Central memory CD8-positive, alpha-beta T cell (primary cell): ENCODE data around the gene GBGT1.
"Not testable (repeated sequence)": the region's sequence is repeated elsewhere in the genome, so short reads cannot be mapped to it uniquely, and the experiment has no call there.

Experiments
- ATAC-seq: fragments of 150-1000 bp; cut with Tn5 transposase; replicated peaks from 2 replicates; pipeline ENCODE4 v1.10.0; 2022; ENCODE audit warnings: mild to moderate bottlenecking, moderate FRiP score, moderate number of reproducible peaks; ENCODE audit not compliant: poor library complexity, severe bottlenecking; ENCODE audit errors: extremely low read depth
- DNase-seq, 2 donors: peaks; one replicate each; pipeline ENCODE4 v3.0.0; 2021; ENCODE audit warnings: low spot score in 2 of 2
- H3K27ac Mint-ChIP-seq: one replicate; pipeline ENCODE4 v1.8.0; 2022; ENCODE audit warnings: low read depth, mild to moderate bottlenecking, moderate library complexity, mixed read lengths
- H3K27me3 Mint-ChIP-seq: one replicate; pipeline ENCODE4 v1.8.0; 2022; ENCODE audit warnings: mixed read lengths
- H3K36me3 Mint-ChIP-seq: one replicate; pipeline ENCODE4 v1.8.0; 2022; ENCODE audit warnings: mild to moderate bottlenecking, moderate library complexity, mixed read lengths; ENCODE audit not compliant: insufficient read depth
- H3K4me1 Mint-ChIP-seq: one replicate; pipeline ENCODE4 v1.8.0; 2022; ENCODE audit warnings: mixed read lengths
- H3K4me3 Mint-ChIP-seq: one replicate; pipeline ENCODE4 v1.8.0; 2022; ENCODE audit warnings: mild to moderate bottlenecking, moderate library complexity, mixed read lengths
- H3K9me3 Mint-ChIP-seq: one replicate; pipeline ENCODE4 v1.8.0; 2022; ENCODE audit warnings: mixed read lengths

Gene GBGT1

DNA sequence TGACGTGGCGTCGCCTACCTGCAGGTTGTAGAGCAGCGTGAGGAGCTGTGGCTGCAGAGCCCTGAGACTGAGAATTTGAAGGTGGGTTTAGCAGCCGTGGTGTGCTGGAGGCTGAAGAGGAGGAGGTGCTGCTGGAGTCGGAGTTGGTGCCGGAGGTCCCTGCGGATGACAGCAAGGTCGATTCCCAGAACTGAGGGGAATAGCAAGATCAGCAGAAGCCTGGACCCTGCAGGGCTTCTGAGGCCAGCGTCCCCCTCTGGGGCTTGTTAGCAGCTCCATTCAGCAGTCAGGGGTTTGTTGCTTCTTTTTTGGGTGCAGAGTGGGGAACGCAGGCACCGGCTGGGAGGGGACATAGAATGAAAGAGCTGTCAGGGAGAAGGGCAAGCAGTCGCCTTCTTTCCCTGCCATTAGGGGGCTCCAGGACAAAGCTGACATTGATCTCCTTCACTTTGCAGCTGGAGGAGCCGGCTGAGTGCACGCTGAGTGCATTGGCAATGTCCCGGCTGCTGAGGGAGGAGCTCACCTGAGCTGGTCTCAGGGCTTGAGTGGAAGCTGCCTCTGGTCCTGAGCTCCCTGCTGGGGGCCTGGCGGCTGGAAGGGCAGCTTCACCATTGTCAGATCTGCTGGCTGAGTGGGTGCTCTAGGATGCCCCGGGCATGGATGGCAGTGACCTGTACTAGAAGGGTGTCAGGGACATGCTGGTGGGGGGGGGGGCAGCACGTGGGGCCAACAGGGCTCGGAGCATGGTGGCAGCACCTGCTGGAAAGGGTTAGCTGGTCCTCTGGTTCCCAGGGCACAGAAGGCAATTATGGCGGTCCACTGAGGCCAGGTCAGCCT, 24.5 kb upstream of the GBGT1 start:
- ATAC-seq (no peak), DNase-seq (no peak)
- Mint-ChIP-seq H3K27me3 (peaks cover 35% of the 10 kb centered on the region), H3K27ac (no peak overlapping the region), H3K4me3 (no peak overlapping the region), H3K4me1 (peaks cover 12% of the 10 kb centered on the region), H3K36me3 (peaks cover 3% of the 10 kb centered on the region), H3K9me3 (no peaks in the 10 kb centered on the region)

DNA sequence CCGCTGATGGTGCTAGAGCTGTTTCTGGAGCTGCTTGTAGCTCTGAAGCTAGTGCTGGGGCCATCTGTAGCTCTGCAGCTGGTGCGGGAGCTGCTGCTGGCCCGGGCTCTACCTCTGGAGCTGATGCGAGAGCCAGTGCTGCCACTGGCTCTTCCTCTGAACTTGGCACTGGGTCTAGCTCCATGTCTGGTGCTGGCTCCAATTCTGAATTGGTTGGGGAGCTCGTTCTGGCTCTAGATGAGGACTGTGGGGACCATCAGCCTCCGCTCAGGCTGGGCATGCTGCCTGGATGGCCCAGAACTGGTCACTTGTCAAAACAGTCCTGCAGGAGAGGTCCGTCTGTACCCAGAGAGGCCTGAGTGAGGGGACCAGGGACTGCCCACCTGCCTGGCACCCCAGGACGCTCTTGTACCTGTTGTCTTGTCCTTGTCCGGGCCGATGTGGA, 23.9 kb upstream of the GBGT1 start:
- Mint-ChIP-seq H3K4me1 (peaks cover 12% of the 10 kb centered on the region), H3K9me3 (no peaks in the 10 kb centered on the region), H3K27me3 (peaks cover 35% of the 10 kb centered on the region), H3K36me3 (peaks cover 3% of the 10 kb centered on the region), H3K27ac (no peak overlapping the region), H3K4me3 (no peak overlapping the region)
- ATAC-seq (no peak), DNase-seq (no peak)

DNA sequence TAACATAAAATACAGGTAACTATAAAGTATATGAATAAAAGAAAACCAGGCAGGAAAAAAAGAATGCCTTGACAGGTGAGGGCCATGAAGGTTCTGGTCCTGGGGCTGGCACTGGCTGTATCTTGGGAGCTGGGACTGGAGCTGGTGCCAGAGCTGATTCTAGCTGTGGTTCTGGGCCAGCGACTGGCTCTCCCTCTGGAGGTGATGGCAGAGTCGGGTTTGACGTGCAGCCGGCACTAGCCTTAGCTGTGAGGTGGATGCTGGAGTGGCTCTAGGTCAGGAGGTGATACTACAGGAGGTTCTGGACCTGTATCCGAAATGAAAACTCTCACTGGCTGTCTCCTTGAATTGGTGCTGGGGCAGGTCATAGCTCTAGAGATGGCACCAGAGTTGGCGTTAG, 23.0 kb upstream of the GBGT1 start:
- Mint-ChIP-seq H3K27ac (no peak overlapping the region), H3K4me1 (peaks cover 12% of the 10 kb centered on the region), H3K36me3 (peaks cover 2% of the 10 kb centered on the region), H3K9me3 (no peaks in the 10 kb centered on the region), H3K4me3 (no peak overlapping the region), H3K27me3 (peaks cover 35% of the 10 kb centered on the region)
- DNase-seq = no peak
- ATAC-seq = no peak

DNA sequence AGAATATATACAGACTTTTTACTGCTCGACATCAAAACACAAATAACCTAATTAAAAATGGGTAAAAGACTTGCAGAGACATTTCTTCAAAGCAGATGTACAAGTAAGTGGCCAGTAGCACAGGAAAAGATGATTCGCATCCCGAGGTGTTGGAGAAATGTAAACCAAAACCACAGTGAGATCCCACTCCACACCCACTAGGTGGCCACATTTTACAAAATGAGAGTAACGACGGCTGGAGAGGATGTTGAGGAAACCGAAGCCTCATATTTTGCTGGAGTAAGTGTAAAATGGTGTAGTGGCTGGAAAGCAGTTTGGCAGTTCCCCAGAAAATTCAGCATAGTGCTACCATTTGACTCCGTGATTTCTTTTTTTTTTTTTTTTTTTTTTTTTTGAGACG, 21.3 kb upstream of the GBGT1 start:
- H3K27ac Mint-ChIP-seq = no peak overlapping the region

DNA sequence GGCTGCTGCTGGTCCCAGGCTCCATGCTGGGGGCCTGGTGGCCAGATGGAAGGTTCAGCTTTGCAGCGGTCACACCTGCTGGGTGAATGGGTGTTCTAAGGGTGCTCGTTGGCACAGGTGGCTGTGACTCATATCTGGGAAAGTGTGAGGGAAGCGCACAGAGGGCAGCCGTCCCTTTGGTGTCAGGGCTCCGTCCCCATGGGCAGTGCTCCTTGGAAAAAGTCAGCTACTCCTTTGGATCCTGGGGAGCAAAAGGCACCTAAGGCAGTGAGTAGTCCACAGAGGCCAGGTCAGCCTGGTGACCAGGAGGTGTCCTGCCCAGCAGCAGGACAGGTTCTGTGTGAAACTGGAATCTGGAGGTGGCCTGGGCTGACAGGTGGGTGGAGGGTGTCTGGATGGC, 18.4 kb upstream of the GBGT1 start:
- Mint-ChIP-seq H3K36me3 (no peaks in the 10 kb centered on the region), H3K4me1 (peaks cover 12% of the 10 kb centered on the region), H3K9me3 (no peaks in the 10 kb centered on the region), H3K27me3 (peaks cover 36% of the 10 kb centered on the region), H3K4me3 (no peak overlapping the region), H3K27ac (no peak overlapping the region)
- ATAC-seq (no peak), DNase-seq (no peak)

More for the DNA sequence above, 21.3 kb upstream of the GBGT1 start:
- ATAC-seq (peak; percentile 66), DNase-seq (peak in 1 of 2 donors; percentile 28)
- Mint-ChIP-seq H3K4me3 (no peak overlapping the region), H3K27me3 (peaks cover 45% of the 10 kb centered on the region), H3K9me3 (no peaks in the 10 kb centered on the region), H3K36me3 (peaks cover 2% of the 10 kb centered on the region), H3K4me1 (peaks cover 12% of the 10 kb centered on the region)

DNA sequence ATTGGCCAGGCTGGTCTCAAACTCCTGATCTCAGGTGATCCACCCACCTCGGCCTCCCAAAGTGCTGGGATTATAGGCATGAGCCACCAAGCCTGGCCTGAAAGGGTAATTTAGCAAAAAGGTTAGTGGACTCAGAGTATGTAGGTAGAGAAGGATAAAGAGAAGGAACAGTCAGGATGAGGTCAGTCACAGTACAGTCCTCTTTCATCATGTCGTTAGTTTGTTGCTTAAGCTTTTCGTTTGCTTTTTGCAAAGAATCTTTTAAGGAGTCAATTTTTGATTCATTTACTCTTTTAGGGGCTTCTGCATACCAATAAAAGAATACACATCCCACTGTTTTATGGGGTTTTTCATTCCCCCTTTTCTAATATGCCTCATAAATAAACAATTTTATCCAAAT, 17.8 kb upstream of the GBGT1 start:
- DNase-seq (no peak), ATAC-seq (no peak)
- H3K4me3 Mint-ChIP-seq = no peak overlapping the region
- H3K27ac Mint-ChIP-seq = no peak overlapping the region
- no peaks in the 10 kb centered on the region for H3K36me3 Mint-ChIP-seq
- H3K4me1 Mint-ChIP-seq = peaks cover 12% of the 10 kb centered on the region
- H3K9me3 Mint-ChIP-seq = no peaks in the 10 kb centered on the region
- peaks cover 36% of the 10 kb centered on the region for H3K27me3 Mint-ChIP-seq

DNA sequence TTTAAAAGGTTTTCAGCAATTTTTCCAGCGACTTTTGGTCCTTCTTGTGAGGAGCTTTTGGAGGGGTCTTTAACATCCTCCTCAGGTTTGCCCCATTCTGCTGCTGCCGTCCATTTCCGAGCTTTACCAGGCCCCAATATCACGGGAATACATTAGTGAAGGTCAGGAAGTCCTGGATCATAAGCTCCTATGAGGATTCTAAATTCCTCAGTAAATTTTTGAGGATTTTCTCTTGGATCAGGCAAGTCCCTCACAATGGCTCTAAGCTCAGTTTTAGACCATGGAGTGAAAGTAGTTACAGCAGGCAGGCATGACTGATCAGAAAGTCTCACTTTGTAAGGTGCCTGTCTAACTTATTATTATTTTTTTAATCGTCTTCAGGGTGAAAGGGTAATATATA, 17.2 kb upstream of the GBGT1 start:
- ATAC-seq (no peak), DNase-seq (no peak)
- Mint-ChIP-seq H3K36me3 (no peaks in the 10 kb centered on the region), H3K27me3 (peaks cover 36% of the 10 kb centered on the region), H3K4me1 (peaks cover 8% of the 10 kb centered on the region), H3K9me3 (no peaks in the 10 kb centered on the region), H3K27ac (no peak overlapping the region), H3K4me3 (no peak overlapping the region)

DNA sequence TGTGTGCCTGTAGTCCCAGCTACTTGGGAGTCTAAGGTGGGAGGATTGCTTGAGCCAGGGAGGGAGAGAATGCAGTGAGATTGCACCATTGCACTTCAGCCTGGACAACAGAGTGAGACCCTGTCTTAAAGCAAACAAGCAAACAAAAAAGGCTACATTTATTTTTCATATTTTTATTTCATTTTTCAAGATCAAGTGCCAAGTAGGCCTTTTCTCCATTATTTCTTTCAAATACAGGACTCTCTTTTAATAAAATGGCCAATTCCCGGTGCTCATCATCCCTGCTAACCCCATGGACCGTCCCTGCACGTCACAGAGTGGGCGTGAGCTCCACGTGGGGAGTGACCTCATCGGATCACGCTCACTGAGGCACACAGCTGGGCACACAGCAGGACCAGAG, 9.3 kb upstream of the GBGT1 start:
- Mint-ChIP-seq H3K9me3 (no peaks in the 10 kb centered on the region), H3K27ac (no peak overlapping the region), H3K36me3 (no peaks in the 10 kb centered on the region), H3K4me3 (no peak overlapping the region), H3K27me3 (peaks cover 20% of the 10 kb centered on the region), H3K4me1 (no peaks in the 10 kb centered on the region)
- ATAC-seq (no peak), DNase-seq (no peak)

DNA sequence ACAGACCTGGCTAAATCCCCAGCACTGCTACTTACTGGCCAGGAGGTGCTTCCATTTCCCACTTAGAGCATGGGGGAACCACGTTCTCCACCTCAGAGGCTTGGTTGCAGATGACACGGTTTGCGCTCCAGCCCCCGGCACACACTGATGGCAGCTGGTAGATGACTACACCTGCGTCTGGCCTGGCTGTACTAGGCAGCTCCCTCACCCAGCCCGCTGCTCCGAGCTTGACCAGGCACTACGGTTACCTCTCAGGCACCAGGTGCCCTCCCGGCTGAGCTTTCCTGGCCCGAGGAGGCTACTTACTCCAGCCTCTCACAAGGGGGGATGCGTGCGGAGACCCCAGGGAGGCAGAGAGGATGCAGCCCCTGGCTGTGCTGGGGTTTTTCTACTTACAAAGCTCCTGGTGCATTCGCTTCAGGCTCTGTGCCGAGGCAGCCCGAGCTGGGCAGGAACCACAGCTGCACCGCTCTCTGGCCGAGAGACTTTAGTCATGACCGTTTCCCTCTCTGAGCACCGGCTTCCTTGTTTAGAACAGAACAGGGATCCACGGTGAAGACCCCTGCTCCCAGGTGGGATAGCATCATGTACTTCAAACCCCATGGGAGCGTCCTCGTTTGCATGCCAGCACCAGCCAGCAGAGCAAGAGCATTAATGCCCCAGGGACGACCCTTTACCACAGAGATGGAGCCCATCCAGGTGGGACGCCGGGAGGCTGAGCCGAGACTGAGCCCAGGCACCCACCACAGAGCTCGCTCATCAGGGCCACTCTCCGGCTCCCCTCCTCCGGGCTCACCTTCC, 7.6 kb upstream of the GBGT1 start:
- H3K27me3 Mint-ChIP-seq = peaks cover 20% of the 10 kb centered on the region
- DNase-seq (no peak), ATAC-seq (no peak)
- no peaks in the 10 kb centered on the region for H3K36me3 Mint-ChIP-seq
- no peaks in the 10 kb centered on the region for H3K4me1 Mint-ChIP-seq
- no peaks in the 10 kb centered on the region for H3K9me3 Mint-ChIP-seq
- H3K4me3 Mint-ChIP-seq = no peak overlapping the region
- no peak overlapping the region for H3K27ac Mint-ChIP-seq

DNA sequence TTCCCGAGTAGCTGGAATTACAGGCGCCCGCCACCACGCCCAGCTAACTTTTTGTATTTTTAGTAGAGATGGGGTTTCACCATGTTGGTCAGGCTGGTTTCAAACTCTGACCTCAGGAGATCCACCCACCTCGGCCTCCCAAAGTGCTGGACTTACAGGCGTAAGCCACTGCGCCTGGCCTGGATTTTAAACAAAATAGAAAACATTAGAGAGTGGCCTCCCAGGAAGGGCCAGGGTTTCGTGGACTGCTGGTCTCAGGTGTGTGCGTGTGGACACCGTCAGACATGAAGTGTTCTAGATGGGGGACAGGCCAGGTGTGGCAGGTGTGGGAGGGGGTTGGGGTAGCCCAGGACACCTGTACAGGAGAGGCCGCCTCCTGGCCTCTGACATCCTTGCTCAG, 7.0 kb upstream of the GBGT1 start:
- Mint-ChIP-seq H3K4me1 (no peaks in the 10 kb centered on the region), H3K27ac (no peak overlapping the region), H3K9me3 (no peaks in the 10 kb centered on the region), H3K4me3 (no peak overlapping the region), H3K36me3 (no peaks in the 10 kb centered on the region), H3K27me3 (peaks cover 20% of the 10 kb centered on the region)
- no peak for DNase-seq
- ATAC-seq = no peak

DNA sequence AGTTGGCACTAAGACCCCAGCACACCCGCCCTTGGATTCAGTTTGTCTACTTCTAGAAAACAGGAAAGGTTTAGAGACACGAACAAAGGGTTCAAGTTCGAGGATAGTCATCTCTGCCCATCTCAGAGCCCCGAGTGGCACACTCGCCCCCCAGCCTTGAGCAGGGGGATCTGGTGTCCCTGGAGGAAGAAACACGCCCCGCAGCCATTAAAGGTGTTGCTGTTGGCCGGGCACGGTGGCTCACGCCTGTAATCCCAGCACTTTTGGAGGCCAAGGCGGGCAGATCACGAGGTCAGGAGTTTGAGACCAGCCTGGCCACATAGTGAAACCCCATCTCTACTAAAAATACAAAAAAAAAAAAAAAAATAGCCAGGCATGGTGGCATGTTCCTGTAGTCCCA, 6.0 kb upstream of the GBGT1 start:
- not testable (repeated sequence) for H3K9me3 Mint-ChIP-seq, DNase-seq, ATAC-seq, H3K27ac Mint-ChIP-seq, H3K4me3 Mint-ChIP-seq, H3K36me3 Mint-ChIP-seq, H3K4me1 Mint-ChIP-seq
- H3K27me3 Mint-ChIP-seq = peaks cover 20% of the 10 kb centered on the region

DNA sequence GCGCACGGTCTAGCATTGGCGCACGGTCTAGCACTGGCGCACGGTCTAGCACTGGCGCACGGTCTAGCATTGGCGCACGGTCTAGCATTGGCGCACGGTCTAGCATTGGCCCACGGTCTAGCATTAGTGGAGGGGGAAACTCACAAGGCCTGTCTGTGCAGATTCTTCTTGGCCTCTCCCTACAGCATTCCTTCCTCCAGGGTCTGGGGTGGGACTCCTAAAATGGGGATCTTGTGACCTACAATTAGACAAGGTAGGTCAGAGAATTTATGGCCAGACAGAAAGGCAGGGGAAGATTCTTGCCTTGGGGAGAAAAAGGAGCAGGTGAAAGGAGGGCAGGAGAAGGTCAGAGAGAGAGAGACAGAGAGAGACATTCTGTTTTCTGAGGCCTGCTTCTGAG, 5.4 kb upstream of the GBGT1 start:
- Mint-ChIP-seq H3K27me3 (peaks cover 20% of the 10 kb centered on the region), H3K9me3 (no peaks in the 10 kb centered on the region), H3K4me3 (no peak overlapping the region), H3K4me1 (no peaks in the 10 kb centered on the region), H3K36me3 (no peaks in the 10 kb centered on the region), H3K27ac (no peak overlapping the region)
- no peak for DNase-seq
- ATAC-seq = no peak

DNA sequence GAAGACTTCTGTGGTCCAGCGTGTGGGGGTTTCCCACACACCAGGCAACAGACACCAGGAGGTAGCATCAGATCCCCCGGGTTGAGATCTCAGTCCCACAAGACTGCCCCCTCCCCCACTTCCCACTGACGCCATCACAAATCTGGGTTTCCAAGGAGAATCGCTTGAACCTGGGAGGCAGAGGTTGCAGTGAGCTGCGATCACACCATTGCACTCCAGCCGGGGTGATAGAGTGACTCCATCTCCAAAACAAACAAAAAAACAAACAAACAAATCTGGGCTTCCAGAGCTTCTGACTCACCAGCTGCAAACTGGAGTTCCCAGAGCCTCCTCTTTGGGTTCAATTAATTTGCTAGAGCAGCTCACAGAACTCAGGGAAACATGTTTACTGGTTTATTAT, 4.7 kb upstream of the GBGT1 start:
- ATAC-seq (no peak), DNase-seq (no peak)
- Mint-ChIP-seq H3K27ac (no peak overlapping the region), H3K4me1 (no peaks in the 10 kb centered on the region), H3K9me3 (no peaks in the 10 kb centered on the region), H3K4me3 (no peak overlapping the region), H3K36me3 (no peaks in the 10 kb centered on the region), H3K27me3 (peaks cover 20% of the 10 kb centered on the region)
